HG03354 (cell line): ENCODE measurements around the gene SSTR4.
"Not testable (repeated sequence)": the region's sequence is repeated elsewhere in the genome, so short reads cannot be mapped to it uniquely, and the experiment has no call there.

Source experiments
- ATAC-seq: cut with Tn5 transposase; IDR thresholded peaks from one replicate; pipeline ENCODE4 v1.9.1; 2021; ENCODE audit warnings: mild to moderate bottlenecking; ENCODE audit not compliant: unreplicated experiment, poor library complexity, severe bottlenecking

Gene SSTR4

GRCh38 chr20:23034721-23035671 lies at the start of gene SSTR4:
TSS of gene SSTR4 (plus strand) at chr20:23035312. CDS start at chr20:23035484, 172 bp downstream.
- no peak for ATAC-seq

GRCh38 chr20:22986601-22987000 lies 48.5 kb upstream of the SSTR4 start:
- no peak for ATAC-seq

GRCh38 chr20:22991424-22991823 lies 43.7 kb upstream of the SSTR4 start:
- not testable (repeated sequence) for ATAC-seq

GRCh38 chr20:22993823-22994222 lies 41.3 kb upstream of the SSTR4 start:
- no peak for ATAC-seq

GRCh38 chr20:22995923-22996322 lies 39.2 kb upstream of the SSTR4 start:
- no peak for ATAC-seq

GRCh38 chr20:22998476-22998875 lies 36.6 kb upstream of the SSTR4 start:
- no peak for ATAC-seq

- ATAC-seq = no peak
These were observed 35.4 kb upstream of the SSTR4 start for GRCh38 chr20:22999756-23000155.

- ATAC-seq = no peak
These were observed 34.7 kb upstream of the SSTR4 start for GRCh38 chr20:23000232-23000947.

GRCh38 chr20:23002276-23002675 lies 32.8 kb upstream of the SSTR4 start:
- no peak for ATAC-seq

- no peak for ATAC-seq
These were observed 32.0 kb upstream of the SSTR4 start for GRCh38 chr20:23003077-23003635.

GRCh38 chr20:23003881-23004460 lies 31.1 kb upstream of the SSTR4 start:
- ATAC-seq = no peak

- ATAC-seq = no peak
These were observed 29.3 kb upstream of the SSTR4 start for GRCh38 chr20:23005776-23006175.

- no peak for ATAC-seq
These were observed 27.6 kb upstream of the SSTR4 start for GRCh38 chr20:23007462-23007861.

GRCh38 chr20:23007886-23008655 lies 27.0 kb upstream of the SSTR4 start:
- no peak for ATAC-seq

- ATAC-seq = no peak
These were observed 26.4 kb upstream of the SSTR4 start for GRCh38 chr20:23008667-23009066.

- ATAC-seq = no peak
These were observed 25.5 kb upstream of the SSTR4 start for GRCh38 chr20:23009636-23010035.

GRCh38 chr20:23010096-23010495 lies 25.0 kb upstream of the SSTR4 start:
- ATAC-seq = no peak

GRCh38 chr20:23011008-23011721 lies 23.9 kb upstream of the SSTR4 start:
- ATAC-seq = no peak

GRCh38 chr20:23013429-23013828 lies 21.7 kb upstream of the SSTR4 start:
- ATAC-seq = no peak
